Diencephalon (tissue), 1 donor: Measurements from ENCODE around the gene ALOX12B. TPM values are rescaled to one million over a fixed set of nuclear protein-coding genes. Genes with fewer than 3 reads are reported as not detected.

Source experiments
- small RNA-seq: library from RNA; depleted of rRNA; stranded (forward); fragments of <200 nt; gene quantifications from one replicate; pipeline ENCODE3, GENCODE V24; 2014
- total RNA-seq: library from RNA; depleted of rRNA; stranded (reverse); fragments of >200 nt; gene quantifications from one replicate; pipeline ENCODE4 v1.2.3, GENCODE V29; 2014

Gene ALOX12B
- not detected for total RNA-seq

GRCh38 chr17:8087075-8087951 lies at the start of gene ALOX12B:
Gene ALOX12B (minus strand): TSS chr17:8087716. CDS start chr17:8087442, 274 bp downstream.

GRCh38 chr17:8123695-8124349 lies 36.3 kb upstream of the ALOX12B start, which contains the start of gene HES7:
Gene HES7 (minus strand): TSS chr17:8124106. CDS start chr17:8124084, 22 bp downstream.

GRCh38 chr17:8117980-8118768 lies 30.7 kb upstream of the ALOX12B start, which contains the start of gene ALOXE3:
Gene ALOXE3 (minus strand): TSS chr17:8118514. CDS start chr17:8117990, 524 bp downstream.

GRCh38 chr17:8038954-8039610 lies 48.4 kb downstream of the ALOX12B start, which contains the start of gene ALOX15B:
Gene ALOX15B (plus strand): TSS chr17:8039059. CDS start chr17:8039156, 97 bp downstream.

Small RNA genes within 50 kb of the gene (small RNA-seq; reads per million reads assigned to genes)
- not detected for gene MIR4314

Other genes starting within 250 kb of the ALOX12B start
- 2.3 TPM for gene TMEM88, start 232.7 kb downstream of the ALOX12B start, total RNA-seq
- gene NAA38, start 230.2 kb downstream of the ALOX12B start, total RNA-seq: 42.2 TPM
- 22.6 TPM for gene CYB5D1, start 229.7 kb downstream of the ALOX12B start, total RNA-seq
- gene CHD3, start 198.9 kb downstream of the ALOX12B start, total RNA-seq: 206 TPM
- 8.1 TPM for gene RNF227, start 171.4 kb downstream of the ALOX12B start, total RNA-seq
- 3.7 TPM for gene KCNAB3, start 157.9 kb downstream of the ALOX12B start, total RNA-seq
- gene TRAPPC1, start 155.8 kb downstream of the ALOX12B start, total RNA-seq: 21.9 TPM
- gene CNTROB, start 155.5 kb downstream of the ALOX12B start, total RNA-seq: 31.6 TPM
- not detected for gene GUCY2D, start 85.1 kb downstream of the ALOX12B start, total RNA-seq
- gene ALOX15B, start 48.7 kb downstream of the ALOX12B start, total RNA-seq: not detected
- 0.69 TPM for gene ALOXE3, start 30.8 kb upstream of the ALOX12B start, total RNA-seq
- 0.46 TPM for gene HES7, start 36.4 kb upstream of the ALOX12B start, total RNA-seq
- 9.0 TPM for gene PER1, start 64.7 kb upstream of the ALOX12B start, total RNA-seq
- gene VAMP2, start 75.2 kb upstream of the ALOX12B start, total RNA-seq: 86.5 TPM
- 31.4 TPM for gene TMEM107, start 88.7 kb upstream of the ALOX12B start, total RNA-seq
- gene BORCS6, start 102.5 kb upstream of the ALOX12B start, total RNA-seq: 5.1 TPM
- 6.9 TPM for gene AURKB, start 122.9 kb upstream of the ALOX12B start, total RNA-seq
- gene CTC1, start 160.3 kb upstream of the ALOX12B start, total RNA-seq: 15.9 TPM
- gene PFAS, start 161.6 kb upstream of the ALOX12B start, total RNA-seq: 23.1 TPM
- gene RANGRF, start 201.0 kb upstream of the ALOX12B start, total RNA-seq: 12.7 TPM
- 0.46 TPM for gene SLC25A35, start 207.7 kb upstream of the ALOX12B start, total RNA-seq
- gene ARHGEF15, start 222.5 kb upstream of the ALOX12B start, total RNA-seq: 1.6 TPM